HG02763 (cell line): ENCODE data around the gene CDAN1.
"Not testable (repeated sequence)": the region's sequence is repeated elsewhere in the genome, so short reads cannot be mapped to it uniquely, and the experiment has no call there.

ENCODE experiments used
- ATAC-seq: cut with Tn5 transposase; IDR thresholded peaks from one replicate; pipeline ENCODE4 v1.9.1; 2021; ENCODE audit warnings: mild to moderate bottlenecking, moderate library complexity; ENCODE audit not compliant: unreplicated experiment

CDAN1 gene

GRCh38 chr15:42736793-42737528 is at the start of gene CDAN1:
TSS of gene CDAN1 (minus strand) at chr15:42737128. CDS start at chr15:42737102, 26 bp downstream.
- ATAC-seq: peak; percentile 78

GRCh38 chr15:42785569-42785968 is 48.6 kb upstream of the CDAN1 start:
- no peak for ATAC-seq

- no peak for ATAC-seq
Measured at GRCh38 chr15:42784705-42785104, 47.8 kb upstream of the CDAN1 start.

- ATAC-seq: no peak
Measured at GRCh38 chr15:42782716-42783115, 45.8 kb upstream of the CDAN1 start.

- no peak for ATAC-seq
Measured at GRCh38 chr15:42775416-42775815, 38.5 kb upstream of the CDAN1 start.

- ATAC-seq: no peak
Measured at GRCh38 chr15:42772901-42773300, 36.0 kb upstream of the CDAN1 start.

- no peak for ATAC-seq
Measured at GRCh38 chr15:42772144-42772543, 35.2 kb upstream of the CDAN1 start.

- not testable (repeated sequence) for ATAC-seq
Measured at GRCh38 chr15:42766109-42766508, 29.2 kb upstream of the CDAN1 start.

GRCh38 chr15:42764154-42764731 is 27.3 kb upstream of the CDAN1 start:
- ATAC-seq: not testable (repeated sequence)

- ATAC-seq: not testable (repeated sequence)
Measured at GRCh38 chr15:42761813-42762212, 24.9 kb upstream of the CDAN1 start.

- ATAC-seq: no peak
Measured at GRCh38 chr15:42760759-42761158, 23.8 kb upstream of the CDAN1 start.

GRCh38 chr15:42759093-42759492 is 22.2 kb upstream of the CDAN1 start:
- ATAC-seq: no peak

- ATAC-seq: no peak
Measured at GRCh38 chr15:42750306-42750705, 13.4 kb upstream of the CDAN1 start.

- ATAC-seq: no peak
Measured at GRCh38 chr15:42749266-42749665, 12.3 kb upstream of the CDAN1 start.

- ATAC-seq: no peak
Measured at GRCh38 chr15:42744195-42744594, 7.3 kb upstream of the CDAN1 start.

GRCh38 chr15:42742149-42742548 is 5.2 kb upstream of the CDAN1 start:
- no peak for ATAC-seq

- ATAC-seq: no peak
Measured at GRCh38 chr15:42741710-42742109, 4.8 kb upstream of the CDAN1 start.

GRCh38 chr15:42737529-42738328 is 801 bp upstream of the CDAN1 start:
- ATAC-seq: no peak

GRCh38 chr15:42736178-42736792 is 643 bp downstream of the CDAN1 start:
- peak; percentile 25 for ATAC-seq

GRCh38 chr15:42735382-42736165 is 1.4 kb downstream of the CDAN1 start:
- ATAC-seq: no peak
